Astrocyte (in vitro differentiated cells and primary cell): ENCODE results near the gene AGBL5.

Experiments used
- EZH2 ChIP-seq: IDR thresholded peaks from 2 replicates; pipeline ENCODE4 v1.6.1; 2012; ENCODE audit warnings: mild to moderate bottlenecking, low read length, inconsistent platforms; ENCODE audit not compliant: insufficient read depth
- TF ChIP-seq, protein P1 (sequence below): IDR thresholded peaks from 2 replicates; pipeline ENCODE4 v1.5.1; 2011; ENCODE audit warnings: low read depth, mild to moderate bottlenecking, inconsistent platforms, low read length, moderate library complexity; ENCODE audit not compliant: insufficient read depth

DNA sequence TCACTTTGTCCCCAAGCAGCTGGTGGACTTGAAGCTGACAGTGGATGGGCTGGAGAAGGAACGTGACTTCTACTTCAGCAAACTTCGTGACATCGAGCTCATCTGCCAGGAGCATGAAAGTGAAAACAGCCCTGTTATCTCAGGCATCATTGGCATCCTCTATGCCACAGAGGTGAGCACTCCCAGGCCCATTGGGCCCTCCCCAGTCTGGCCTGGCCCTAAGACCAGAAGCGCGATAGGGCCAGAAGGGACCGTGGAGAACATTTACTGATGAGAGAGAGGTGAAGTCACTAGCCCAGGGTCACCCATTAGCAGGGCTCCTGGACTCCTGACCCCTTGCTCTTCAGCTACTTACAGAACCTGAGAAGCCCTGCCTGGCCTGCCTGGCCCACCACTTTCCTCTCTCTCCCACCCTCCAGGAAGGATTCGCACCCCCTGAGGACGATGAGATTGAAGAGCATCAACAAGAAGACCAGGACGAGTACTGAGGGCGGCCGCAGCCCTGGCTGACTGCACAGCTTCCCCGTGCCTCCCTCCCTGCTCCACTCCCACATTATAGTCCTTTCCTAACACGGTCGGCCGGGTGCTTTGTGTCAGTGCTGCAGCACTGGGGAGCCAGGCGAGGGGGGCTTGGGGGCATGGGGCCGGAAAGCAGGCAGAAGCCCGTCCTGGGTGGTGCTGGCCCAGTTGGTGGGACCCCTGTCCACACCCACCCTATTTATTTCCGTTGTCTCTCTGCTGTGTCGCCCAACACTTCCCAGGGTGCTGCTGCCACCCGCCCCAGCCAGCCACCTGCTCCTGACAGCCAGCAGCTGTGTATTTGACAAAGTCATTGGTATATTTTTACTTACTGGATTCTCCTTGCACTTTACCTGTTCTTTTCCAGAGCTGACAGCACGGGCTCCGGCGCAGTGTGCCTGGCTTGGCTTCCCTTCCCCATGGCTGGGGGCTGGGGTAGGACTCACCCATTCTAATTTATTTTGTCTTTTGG lies 25.3 kb upstream of the AGBL5 start:
- TF ChIP-seq, protein P1, sequence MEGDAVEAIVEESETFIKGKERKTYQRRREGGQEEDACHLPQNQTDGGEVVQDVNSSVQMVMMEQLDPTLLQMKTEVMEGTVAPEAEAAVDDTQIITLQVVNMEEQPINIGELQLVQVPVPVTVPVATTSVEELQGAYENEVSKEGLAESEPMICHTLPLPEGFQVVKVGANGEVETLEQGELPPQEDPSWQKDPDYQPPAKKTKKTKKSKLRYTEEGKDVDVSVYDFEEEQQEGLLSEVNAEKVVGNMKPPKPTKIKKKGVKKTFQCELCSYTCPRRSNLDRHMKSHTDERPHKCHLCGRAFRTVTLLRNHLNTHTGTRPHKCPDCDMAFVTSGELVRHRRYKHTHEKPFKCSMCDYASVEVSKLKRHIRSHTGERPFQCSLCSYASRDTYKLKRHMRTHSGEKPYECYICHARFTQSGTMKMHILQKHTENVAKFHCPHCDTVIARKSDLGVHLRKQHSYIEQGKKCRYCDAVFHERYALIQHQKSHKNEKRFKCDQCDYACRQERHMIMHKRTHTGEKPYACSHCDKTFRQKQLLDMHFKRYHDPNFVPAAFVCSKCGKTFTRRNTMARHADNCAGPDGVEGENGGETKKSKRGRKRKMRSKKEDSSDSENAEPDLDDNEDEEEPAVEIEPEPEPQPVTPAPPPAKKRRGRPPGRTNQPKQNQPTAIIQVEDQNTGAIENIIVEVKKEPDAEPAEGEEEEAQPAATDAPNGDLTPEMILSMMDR = no peak
- TF ChIP-seq EZH2 = no peak
